GM21447 (cell line): ENCODE measurements around the gene SULT6B1.

ENCODE experiments used
- ATAC-seq: cut with Tn5 transposase; IDR thresholded peaks from one replicate; pipeline ENCODE4 v1.9.1; 2021; ENCODE audit not compliant: unreplicated experiment

The SULT6B1 gene

GRCh38 chr2:37153224-37153623, 35.2 kb downstream of the SULT6B1 start:
- ATAC-seq = no peak

DNA sequence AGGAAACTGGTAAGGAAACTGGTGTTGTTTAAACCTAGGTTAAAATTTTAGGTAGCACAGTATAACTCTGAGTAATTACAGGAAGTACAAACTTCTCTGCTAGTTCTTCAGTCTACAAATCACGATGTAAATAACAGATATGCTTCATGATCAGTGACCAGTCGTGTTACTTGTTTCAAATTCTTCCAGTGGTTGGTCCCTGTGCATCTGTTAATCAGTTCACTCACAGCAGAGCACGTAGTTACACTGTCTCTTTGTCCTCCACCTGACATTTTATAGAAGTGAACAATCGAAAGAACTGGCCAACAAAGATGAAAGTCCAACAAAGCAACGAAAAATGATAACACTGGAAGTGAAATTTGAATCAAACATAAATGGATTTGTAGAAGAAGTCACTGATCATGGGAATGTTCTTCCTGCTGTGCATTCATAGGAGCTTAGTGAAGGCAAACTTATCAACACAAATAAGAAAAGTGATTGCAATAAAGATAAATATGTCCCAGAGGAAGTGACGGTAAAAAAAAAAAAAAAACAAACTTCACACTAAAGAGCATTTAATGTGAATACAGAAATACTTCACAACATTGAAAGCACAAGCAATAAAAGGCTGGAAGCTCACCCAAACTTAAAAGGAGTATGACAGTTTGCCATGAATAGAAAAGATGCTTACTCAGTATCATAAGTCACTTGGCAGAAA, 38.7 kb downstream of the SULT6B1 start:
- ATAC-seq = no peak

GRCh38 chr2:37148325-37148724, 40.1 kb downstream of the SULT6B1 start:
- ATAC-seq = no peak

DNA sequence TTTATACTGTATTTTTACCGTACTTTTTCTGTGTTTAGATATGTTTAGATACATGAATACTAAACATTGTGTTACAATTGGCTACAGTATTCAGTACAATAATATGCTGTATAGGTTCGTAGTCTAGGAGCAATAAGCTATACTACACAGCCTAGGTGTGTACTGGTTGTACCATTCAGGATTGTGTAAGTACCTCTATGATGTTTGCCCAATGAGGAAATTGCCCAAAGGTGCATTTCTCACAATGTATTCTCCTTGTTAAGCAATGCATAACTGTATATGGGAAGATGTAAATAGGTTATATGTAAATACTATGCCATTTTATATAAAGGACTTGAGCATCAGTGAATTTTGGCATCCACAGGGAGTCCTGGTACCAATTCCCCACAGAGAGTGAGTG, 42.4 kb downstream of the SULT6B1 start:
- ATAC-seq = no peak

DNA sequence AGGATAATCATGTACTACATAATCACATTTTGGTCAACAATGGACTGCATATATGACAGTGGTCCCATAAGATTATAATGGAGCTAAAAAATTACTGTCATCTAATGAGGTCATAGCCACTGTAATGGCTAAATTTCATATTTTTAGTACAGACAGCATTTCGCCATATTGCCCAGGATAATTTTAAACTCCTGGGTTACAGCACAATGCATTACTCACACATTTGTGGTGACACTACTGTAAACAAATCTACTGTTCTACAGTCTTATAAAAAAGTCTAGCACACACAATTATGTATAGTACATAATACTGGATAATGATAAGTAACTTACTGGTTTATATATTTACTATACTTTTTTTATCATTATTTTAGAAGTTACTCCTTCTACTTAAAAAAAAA, 44.5 kb downstream of the SULT6B1 start:
- no peak for ATAC-seq

- ATAC-seq = no peak
Measured at GRCh38 chr2:37142546-37142945, 45.9 kb downstream of the SULT6B1 start.

- no peak for ATAC-seq
Measured at GRCh38 chr2:37132914-37133313, 55.6 kb downstream of the SULT6B1 start.

- ATAC-seq = no peak
Measured at GRCh38 chr2:37125416-37125815, 63.1 kb downstream of the SULT6B1 start.

- no peak for ATAC-seq
Measured at GRCh38 chr2:37119157-37119556, 69.3 kb downstream of the SULT6B1 start.
